Activated T-cell treated with anti-CD3 and anti-CD28 coated beads, Interleukin-2, amount 50 U/mL, for 72 hours (primary cell): ENCODE measurements around the gene CLEC9A. TPM values are rescaled to one million over a fixed set of nuclear protein-coding genes. Genes with fewer than 3 reads are reported as not detected.

Experiments
- ATAC-seq, 2 donors: fragments of 150-1000 bp; cut with Tn5 transposase; replicated peaks in 1 of 2; 2 replicates each; pipeline ENCODE4 v1.10.0; 2021; ENCODE audit warnings: moderate library complexity in 2 of 2, mild to moderate bottlenecking in 1 of 2
- DNase-seq, 2 donors: peaks; one replicate each; pipeline ENCODE4 v3.0.0; 2021 to 2022; ENCODE audit warnings: mixed read lengths in 1 of 2
- H3K27ac Mint-ChIP-seq: one replicate; pipeline ENCODE4 v1.8.0; 2022; ENCODE audit warnings: mild to moderate bottlenecking, moderate library complexity, mixed read lengths
- H3K27me3 Mint-ChIP-seq: one replicate; pipeline ENCODE4 v1.8.0; 2022; ENCODE audit warnings: low read depth, mixed read lengths
- H3K36me3 Mint-ChIP-seq, 2 donors: one replicate each; pipeline ENCODE4 v1.8.0; 2022; ENCODE audit warnings: mixed read lengths in 2 of 2, mild to moderate bottlenecking in 1 of 2; ENCODE audit not compliant: insufficient read depth in 2 of 2
- H3K4me1 Mint-ChIP-seq: one replicate; pipeline ENCODE4 v1.8.0; 2022; ENCODE audit warnings: low read depth, mixed read lengths
- H3K4me3 Mint-ChIP-seq, 2 donors: one replicate each; pipeline ENCODE4 v1.8.0; 2022; ENCODE audit warnings: mild to moderate bottlenecking in 2 of 2, mixed read lengths in 2 of 2, moderate library complexity in 2 of 2
- H3K9me3 Mint-ChIP-seq, 2 donors: one replicate each; pipeline ENCODE4 v1.8.0; 2022; ENCODE audit warnings: mixed read lengths in 2 of 2
- total RNA-seq, 2 donors: library from RNA; stranded (reverse); gene quantifications; one replicate each; pipeline ENCODE4 v1.2.3, GENCODE V29; 2022

Gene CLEC9A
- total RNA-seq, 2 donors from 2014 or later: not detected

GRCh38 chr12:10031321-10031720 is 839 bp downstream of the CLEC9A start:
- H3K4me1 Mint-ChIP-seq: no peaks in the 10 kb centered on the region

DNA sequence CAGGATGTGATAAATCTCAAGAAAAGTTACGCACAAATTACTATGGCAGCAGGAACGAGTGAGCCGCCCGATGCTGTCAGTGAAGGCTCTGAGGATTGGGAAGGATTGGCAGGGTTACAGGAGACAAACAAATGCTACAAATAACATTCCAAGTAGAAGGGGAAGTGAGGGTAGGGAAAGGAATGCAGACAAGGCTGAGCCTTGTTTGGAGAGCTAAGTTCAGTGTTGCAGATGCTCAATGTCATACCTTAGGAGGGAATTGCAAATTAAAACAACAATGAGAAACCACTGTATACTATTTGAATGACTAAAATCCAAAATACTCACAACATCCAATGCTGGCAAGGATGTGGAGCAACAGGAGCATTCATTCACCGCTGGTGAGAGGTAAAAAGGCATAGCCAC is 1.3 kb downstream of the CLEC9A start:
- no peaks in the 10 kb centered on the region for H3K27me3 Mint-ChIP-seq
- H3K27ac Mint-ChIP-seq: no peak overlapping the region
- no peak overlapping the region for H3K4me3 Mint-ChIP-seq
- DNase-seq (no peak), ATAC-seq (no peak)
- no peaks in the 10 kb centered on the region for H3K9me3 Mint-ChIP-seq
- H3K4me1 Mint-ChIP-seq: no peaks in the 10 kb centered on the region
- H3K36me3 Mint-ChIP-seq: no peaks in the 10 kb centered on the region

More at GRCh38 chr12:10031321-10031720, 839 bp downstream of the CLEC9A start:
- H3K4me3 Mint-ChIP-seq: no peak overlapping the region
- H3K27me3 Mint-ChIP-seq: no peaks in the 10 kb centered on the region
- no peak overlapping the region for H3K27ac Mint-ChIP-seq
- DNase-seq (no peak), ATAC-seq (no peak)
- H3K9me3 Mint-ChIP-seq: no peaks in the 10 kb centered on the region
- no peaks in the 10 kb centered on the region for H3K36me3 Mint-ChIP-seq

- Mint-ChIP-seq H3K4me1 (no peaks in the 10 kb centered on the region), H3K36me3 (no peaks in the 10 kb centered on the region), H3K4me3 (no peak overlapping the region), H3K27ac (no peak overlapping the region), H3K27me3 (no peaks in the 10 kb centered on the region), H3K9me3 (no peaks in the 10 kb centered on the region)
- ATAC-seq (no peak), DNase-seq (no peak)
These were observed 3.5 kb downstream of the CLEC9A start for GRCh38 chr12:10033783-10034545.

GRCh38 chr12:10042167-10042566 is 11.7 kb downstream of the CLEC9A start:
- Mint-ChIP-seq H3K27me3 (no peaks in the 10 kb centered on the region), H3K4me3 (no peak overlapping the region), H3K36me3 (no peaks in the 10 kb centered on the region), H3K27ac (no peak overlapping the region), H3K4me1 (no peaks in the 10 kb centered on the region), H3K9me3 (no peaks in the 10 kb centered on the region)
- no peak for ATAC-seq
- DNase-seq: no peak

DNA sequence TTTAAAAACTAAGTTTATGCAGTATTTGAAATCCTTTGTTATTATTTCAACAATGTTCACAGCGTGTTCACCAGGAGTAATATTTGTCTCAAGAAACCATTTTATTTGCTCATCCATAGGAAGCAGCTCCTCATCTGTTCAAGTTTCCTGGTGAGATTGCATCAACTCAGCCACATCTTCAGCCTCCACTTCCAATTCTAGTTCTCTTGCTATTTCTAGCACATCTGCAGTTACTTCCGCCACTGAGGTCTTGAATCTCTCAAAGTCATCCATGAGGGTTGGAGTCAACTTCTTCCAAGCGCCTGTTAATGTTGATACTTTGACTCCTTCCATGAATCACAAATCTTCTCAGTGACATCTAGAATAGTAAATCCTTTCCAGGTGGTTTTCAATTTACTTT is 18.0 kb downstream of the CLEC9A start:
- Mint-ChIP-seq H3K36me3 (no peaks in the 10 kb centered on the region), H3K4me3 (no peak overlapping the region), H3K9me3 (no peaks in the 10 kb centered on the region), H3K27me3 (peaks cover 7% of the 10 kb centered on the region), H3K4me1 (peaks cover 10% of the 10 kb centered on the region), H3K27ac (no peak overlapping the region)
- no peak for DNase-seq
- ATAC-seq: no peak

GRCh38 chr12:10052193-10052913 is 21.9 kb downstream of the CLEC9A start:
- peak overlapping the region in 1 of 2 donors; percentile 23 for H3K4me3 Mint-ChIP-seq
- H3K4me1 Mint-ChIP-seq: peaks cover 10% of the 10 kb centered on the region
- H3K36me3 Mint-ChIP-seq: no peaks in the 10 kb centered on the region
- peaks cover 13% of the 10 kb centered on the region for H3K27me3 Mint-ChIP-seq
- H3K9me3 Mint-ChIP-seq: no peaks in the 10 kb centered on the region
- no peak overlapping the region for H3K27ac Mint-ChIP-seq
- no peak for DNase-seq
- peak in 1 of 2 donors; percentile 15 for ATAC-seq

- no peaks in the 10 kb centered on the region for H3K36me3 Mint-ChIP-seq
- H3K27me3 Mint-ChIP-seq: peaks cover 21% of the 10 kb centered on the region
- no peak overlapping the region for H3K27ac Mint-ChIP-seq
- H3K4me3 Mint-ChIP-seq: no peak overlapping the region
- no peaks in the 10 kb centered on the region for H3K9me3 Mint-ChIP-seq
- no peaks in the 10 kb centered on the region for H3K4me1 Mint-ChIP-seq
- ATAC-seq (no peak), DNase-seq (no peak)
These were observed 27.9 kb downstream of the CLEC9A start for GRCh38 chr12:10058387-10058786.

GRCh38 chr12:10065241-10065640 is 34.8 kb downstream of the CLEC9A start:
- H3K27ac Mint-ChIP-seq: no peak overlapping the region
- H3K4me1 Mint-ChIP-seq: no peaks in the 10 kb centered on the region
- no peak overlapping the region for H3K4me3 Mint-ChIP-seq
- H3K36me3 Mint-ChIP-seq: no peaks in the 10 kb centered on the region
- no peaks in the 10 kb centered on the region for H3K9me3 Mint-ChIP-seq
- DNase-seq (no peak), ATAC-seq (no peak)
- H3K27me3 Mint-ChIP-seq: peaks cover 11% of the 10 kb centered on the region

GRCh38 chr12:10067264-10067663 is 36.8 kb downstream of the CLEC9A start:
- Mint-ChIP-seq H3K4me1 (no peaks in the 10 kb centered on the region), H3K4me3 (no peak overlapping the region), H3K36me3 (no peaks in the 10 kb centered on the region), H3K27ac (no peak overlapping the region), H3K9me3 (no peaks in the 10 kb centered on the region), H3K27me3 (peaks cover 16% of the 10 kb centered on the region)
- ATAC-seq (no peak), DNase-seq (no peak)

- ATAC-seq (no peak), DNase-seq (no peak)
- H3K9me3 Mint-ChIP-seq: no peaks in the 10 kb centered on the region
- no peak overlapping the region for H3K4me3 Mint-ChIP-seq
- no peaks in the 10 kb centered on the region for H3K36me3 Mint-ChIP-seq
- H3K4me1 Mint-ChIP-seq: no peaks in the 10 kb centered on the region
- H3K27ac Mint-ChIP-seq: no peak overlapping the region
- peaks cover 16% of the 10 kb centered on the region for H3K27me3 Mint-ChIP-seq
These were observed 37.5 kb downstream of the CLEC9A start for GRCh38 chr12:10067942-10068341.

- H3K36me3 Mint-ChIP-seq: no peaks in the 10 kb centered on the region
- no peaks in the 10 kb centered on the region for H3K9me3 Mint-ChIP-seq
- no peak overlapping the region for H3K27ac Mint-ChIP-seq
- ATAC-seq: no peak
- DNase-seq: no peak
- H3K27me3 Mint-ChIP-seq: peaks cover 16% of the 10 kb centered on the region
- H3K4me3 Mint-ChIP-seq: no peak overlapping the region
- H3K4me1 Mint-ChIP-seq: no peaks in the 10 kb centered on the region
These were observed 38.2 kb downstream of the CLEC9A start for GRCh38 chr12:10068644-10069043.

- Mint-ChIP-seq H3K4me3 (no peak overlapping the region), H3K9me3 (no peaks in the 10 kb centered on the region), H3K4me1 (no peaks in the 10 kb centered on the region), H3K36me3 (no peaks in the 10 kb centered on the region), H3K27me3 (peaks cover 16% of the 10 kb centered on the region), H3K27ac (no peak overlapping the region)
- DNase-seq (no peak), ATAC-seq (no peak)
These were observed 38.6 kb downstream of the CLEC9A start for GRCh38 chr12:10069099-10069498.

- H3K9me3 Mint-ChIP-seq: no peaks in the 10 kb centered on the region
- no peak overlapping the region for H3K27ac Mint-ChIP-seq
- H3K36me3 Mint-ChIP-seq: no peaks in the 10 kb centered on the region
- no peak overlapping the region for H3K4me3 Mint-ChIP-seq
- H3K4me1 Mint-ChIP-seq: no peaks in the 10 kb centered on the region
- ATAC-seq (no peak), DNase-seq (no peak)
- H3K27me3 Mint-ChIP-seq: peaks cover 16% of the 10 kb centered on the region
These were observed 39.5 kb downstream of the CLEC9A start for GRCh38 chr12:10069976-10070375.
